ENCODE results near the gene ABCF1. TPM values are rescaled to one million over a fixed set of nuclear protein-coding genes. Genes with fewer than 3 reads are reported as not detected.

Gene ABCF1
- total RNA-seq, 1 experiment from 2014 or later: 63.9 TPM

GRCh38 chr6:30583921-30584320 is 12.7 kb downstream of the ABCF1 start:
- Mint-ChIP-seq H3K27ac (ENCODE audit: low read depth, unreplicated experiment) (peak overlapping the region; percentile 18), H3K4me3 (ENCODE audit: unreplicated experiment) (no peak overlapping the region), H3K36me3 (ENCODE audit: insufficient read depth, unreplicated experiment) (peaks cover 100% of the 10 kb centered on the region), H3K9me3 (ENCODE audit: unreplicated experiment) (no peaks in the 10 kb centered on the region), H3K27me3 (ENCODE audit: insufficient read depth, unreplicated experiment) (no peaks in the 10 kb centered on the region), H3K4me1 (ENCODE audit: insufficient read depth, unreplicated experiment) (no peaks in the 10 kb centered on the region)
- no peak for DNase-seq (ENCODE audit: unreplicated experiment)
- intact Hi-C loops (cut with micrococcal nuclease): no loop called here
- POLR2A ChIA-PET: interaction anchor here (0.9 to 1.3 kb wide), 2 partner anchors 11 to 13 kb away, joined by 3 to 4 read pairs; no protein-coding TSS in a partner anchor
- TF ChIP-seq, protein P1, sequence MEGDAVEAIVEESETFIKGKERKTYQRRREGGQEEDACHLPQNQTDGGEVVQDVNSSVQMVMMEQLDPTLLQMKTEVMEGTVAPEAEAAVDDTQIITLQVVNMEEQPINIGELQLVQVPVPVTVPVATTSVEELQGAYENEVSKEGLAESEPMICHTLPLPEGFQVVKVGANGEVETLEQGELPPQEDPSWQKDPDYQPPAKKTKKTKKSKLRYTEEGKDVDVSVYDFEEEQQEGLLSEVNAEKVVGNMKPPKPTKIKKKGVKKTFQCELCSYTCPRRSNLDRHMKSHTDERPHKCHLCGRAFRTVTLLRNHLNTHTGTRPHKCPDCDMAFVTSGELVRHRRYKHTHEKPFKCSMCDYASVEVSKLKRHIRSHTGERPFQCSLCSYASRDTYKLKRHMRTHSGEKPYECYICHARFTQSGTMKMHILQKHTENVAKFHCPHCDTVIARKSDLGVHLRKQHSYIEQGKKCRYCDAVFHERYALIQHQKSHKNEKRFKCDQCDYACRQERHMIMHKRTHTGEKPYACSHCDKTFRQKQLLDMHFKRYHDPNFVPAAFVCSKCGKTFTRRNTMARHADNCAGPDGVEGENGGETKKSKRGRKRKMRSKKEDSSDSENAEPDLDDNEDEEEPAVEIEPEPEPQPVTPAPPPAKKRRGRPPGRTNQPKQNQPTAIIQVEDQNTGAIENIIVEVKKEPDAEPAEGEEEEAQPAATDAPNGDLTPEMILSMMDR (IDR thresholded peaks at IDR 0.05; ENCODE audit: unreplicated experiment): no peak
- CTCF ChIA-PET: interaction anchor here (0.9 kb wide), 1 partner anchor 11 kb away, joined by 6 read pairs; no protein-coding TSS in a partner anchor
- BruUV-seq (replicated peaks): no TSS peak

- H3K27me3 Mint-ChIP-seq (ENCODE audit: insufficient read depth, unreplicated experiment): no peaks in the 10 kb centered on the region
- no peak overlapping the region for H3K27ac Mint-ChIP-seq (ENCODE audit: low read depth, unreplicated experiment)
- no peak overlapping the region for H3K4me3 Mint-ChIP-seq (ENCODE audit: unreplicated experiment)
- intact Hi-C loops (cut with micrococcal nuclease): no loop called here
- POLR2A ChIA-PET: interaction anchor here (1.0 to 2.1 kb wide), 2 partner anchors 10 to 14 kb away, joined by 4 to 13 read pairs; no protein-coding TSS in a partner anchor
- CTCF ChIA-PET: interaction anchor here (0.6 to 1.8 kb wide), 3 partner anchors 23 to 103 kb away, joined by 4 to 9 read pairs (median 5); no protein-coding TSS in a partner anchor
- no peaks in the 10 kb centered on the region for H3K4me1 Mint-ChIP-seq (ENCODE audit: insufficient read depth, unreplicated experiment)
- no peaks in the 10 kb centered on the region for H3K9me3 Mint-ChIP-seq (ENCODE audit: unreplicated experiment)
- DNase-seq (ENCODE audit: unreplicated experiment): no peak
- peaks cover 68% of the 10 kb centered on the region for H3K36me3 Mint-ChIP-seq (ENCODE audit: insufficient read depth, unreplicated experiment)
- BruUV-seq (replicated peaks): no TSS peak
- TF ChIP-seq, protein P1 (IDR thresholded peaks at IDR 0.05; ENCODE audit: unreplicated experiment): no peak
Measured at GRCh38 chr6:30589754-30590358, 18.6 kb downstream of the ABCF1 start.

- POLR2A ChIA-PET: interaction anchor here (0.9 to 2.1 kb wide), 3 partner anchors 9 to 17 kb away, joined by 3 to 13 read pairs (median 4); no protein-coding TSS in a partner anchor
- no peaks in the 10 kb centered on the region for H3K27me3 Mint-ChIP-seq (ENCODE audit: insufficient read depth, unreplicated experiment)
- intact Hi-C loops (cut with micrococcal nuclease): no loop called here
- BruUV-seq (replicated peaks): no TSS peak
- H3K4me3 Mint-ChIP-seq (ENCODE audit: unreplicated experiment): no peak overlapping the region
- H3K27ac Mint-ChIP-seq (ENCODE audit: low read depth, unreplicated experiment): no peak overlapping the region
- CTCF ChIA-PET: interaction anchor here (1.5 to 1.8 kb wide), 2 partner anchors 22 to 46 kb away, joined by 5 to 9 read pairs; no protein-coding TSS in a partner anchor
- H3K4me1 Mint-ChIP-seq (ENCODE audit: insufficient read depth, unreplicated experiment): no peaks in the 10 kb centered on the region
- TF ChIP-seq, protein P1 (IDR thresholded peaks at IDR 0.05; ENCODE audit: unreplicated experiment): no peak
- no peaks in the 10 kb centered on the region for H3K9me3 Mint-ChIP-seq (ENCODE audit: unreplicated experiment)
- DNase-seq (ENCODE audit: unreplicated experiment): no peak
- H3K36me3 Mint-ChIP-seq (ENCODE audit: insufficient read depth, unreplicated experiment): peaks cover 63% of the 10 kb centered on the region
Measured at GRCh38 chr6:30590509-30590908, 19.3 kb downstream of the ABCF1 start.

- intact Hi-C loops (cut with micrococcal nuclease): no loop called here
- TF ChIP-seq, protein P1 (IDR thresholded peaks at IDR 0.05; ENCODE audit: unreplicated experiment): no peak
- no peak for DNase-seq (ENCODE audit: unreplicated experiment)
- Mint-ChIP-seq H3K27me3 (ENCODE audit: insufficient read depth, unreplicated experiment) (no peaks in the 10 kb centered on the region), H3K4me1 (ENCODE audit: insufficient read depth, unreplicated experiment) (no peaks in the 10 kb centered on the region), H3K9me3 (ENCODE audit: unreplicated experiment) (no peaks in the 10 kb centered on the region), H3K27ac (ENCODE audit: low read depth, unreplicated experiment) (no peak overlapping the region), H3K36me3 (ENCODE audit: insufficient read depth, unreplicated experiment) (peaks cover 58% of the 10 kb centered on the region), H3K4me3 (ENCODE audit: unreplicated experiment) (no peak overlapping the region)
- BruUV-seq (replicated peaks): no TSS peak
- POLR2A ChIA-PET: interaction anchor here (0.9 to 2.1 kb wide), 2 partner anchors 9 to 17 kb away, joined by 3 to 13 read pairs; no protein-coding TSS in a partner anchor
- CTCF ChIA-PET: interaction anchor here (1.5 to 1.8 kb wide), 2 partner anchors 21 to 47 kb away, joined by 5 to 9 read pairs; no protein-coding TSS in a partner anchor
Measured at GRCh38 chr6:30591008-30591407, 19.8 kb downstream of the ABCF1 start.

All from MCF 10A (cell line).